GM12872 (cell line): ENCODE measurements around the gene CSK.

Experiments used
- TF ChIP-seq, protein P1 (sequence below): IDR thresholded peaks from 3 replicates; pipeline ENCODE4 v1.5.1; 2011; ENCODE audit warnings: low read depth, mild to moderate bottlenecking, low read length, moderate library complexity; ENCODE audit not compliant: insufficient read depth

CSK gene

DNA sequence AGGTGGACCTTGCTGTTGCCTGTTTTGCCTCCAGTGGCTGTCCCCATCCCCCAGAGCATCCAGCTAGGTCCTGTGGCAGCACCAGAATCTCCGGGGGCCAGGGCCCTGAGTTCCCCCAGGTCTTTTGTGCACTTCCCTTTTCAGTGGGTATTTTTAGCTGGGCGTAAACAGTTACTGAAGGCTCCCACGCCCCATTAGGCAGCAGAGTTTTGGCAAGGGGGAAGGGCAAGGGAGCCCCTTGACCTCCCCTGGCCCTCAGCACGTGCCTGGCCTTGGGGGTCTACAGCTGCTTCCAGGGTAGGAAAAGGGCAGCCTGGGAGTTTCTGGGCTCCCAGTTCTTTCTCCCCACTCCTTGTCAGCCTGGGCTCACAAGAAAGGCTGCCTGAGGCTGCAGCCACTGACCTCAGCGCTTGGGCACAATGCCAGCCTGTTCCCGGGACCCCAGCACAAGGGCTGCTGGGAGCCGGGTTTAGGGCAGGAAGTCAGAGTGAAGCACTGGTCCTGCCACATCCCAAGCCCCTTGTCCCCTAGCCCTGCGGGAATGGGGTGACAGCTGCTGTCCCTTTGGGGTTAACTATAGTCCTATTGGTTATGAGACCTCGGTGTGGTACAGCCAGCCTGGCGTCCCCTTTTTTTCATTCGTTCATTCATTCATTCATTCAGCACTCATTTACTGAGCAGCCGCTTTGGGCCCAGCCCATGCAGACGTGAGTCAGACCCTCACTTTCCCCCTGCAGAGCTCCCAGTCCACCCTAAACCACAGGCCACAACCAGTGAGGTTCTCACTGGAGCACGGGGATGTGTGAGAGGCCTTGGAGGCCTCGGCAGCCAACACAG is 8.4 kb downstream of the CSK start:
- TF ChIP-seq, protein P1, sequence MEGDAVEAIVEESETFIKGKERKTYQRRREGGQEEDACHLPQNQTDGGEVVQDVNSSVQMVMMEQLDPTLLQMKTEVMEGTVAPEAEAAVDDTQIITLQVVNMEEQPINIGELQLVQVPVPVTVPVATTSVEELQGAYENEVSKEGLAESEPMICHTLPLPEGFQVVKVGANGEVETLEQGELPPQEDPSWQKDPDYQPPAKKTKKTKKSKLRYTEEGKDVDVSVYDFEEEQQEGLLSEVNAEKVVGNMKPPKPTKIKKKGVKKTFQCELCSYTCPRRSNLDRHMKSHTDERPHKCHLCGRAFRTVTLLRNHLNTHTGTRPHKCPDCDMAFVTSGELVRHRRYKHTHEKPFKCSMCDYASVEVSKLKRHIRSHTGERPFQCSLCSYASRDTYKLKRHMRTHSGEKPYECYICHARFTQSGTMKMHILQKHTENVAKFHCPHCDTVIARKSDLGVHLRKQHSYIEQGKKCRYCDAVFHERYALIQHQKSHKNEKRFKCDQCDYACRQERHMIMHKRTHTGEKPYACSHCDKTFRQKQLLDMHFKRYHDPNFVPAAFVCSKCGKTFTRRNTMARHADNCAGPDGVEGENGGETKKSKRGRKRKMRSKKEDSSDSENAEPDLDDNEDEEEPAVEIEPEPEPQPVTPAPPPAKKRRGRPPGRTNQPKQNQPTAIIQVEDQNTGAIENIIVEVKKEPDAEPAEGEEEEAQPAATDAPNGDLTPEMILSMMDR = no peak

GRCh38 chr15:74791007-74791406 is 9.1 kb downstream of the CSK start:
- TF ChIP-seq, protein P1 = no peak

DNA sequence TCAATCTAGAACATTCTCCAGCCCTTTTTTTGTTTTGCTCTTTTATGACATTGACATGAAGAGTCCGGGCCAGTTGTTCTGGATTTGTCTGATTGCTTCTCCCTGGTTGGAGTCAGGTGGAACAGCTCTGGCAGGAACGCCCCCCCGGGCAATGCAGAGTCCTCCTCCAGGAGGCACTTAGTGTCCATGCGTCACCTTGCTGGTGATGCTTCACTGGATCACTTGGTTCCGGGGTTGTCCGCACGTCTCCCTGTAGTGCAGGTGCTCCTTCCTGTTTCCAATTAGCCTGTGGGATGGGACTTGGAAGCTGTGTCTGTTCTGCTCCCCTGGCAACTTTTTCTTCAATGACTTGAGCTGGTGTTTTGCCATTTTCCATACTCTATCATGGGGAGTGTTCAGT is 9.8 kb downstream of the CSK start:
- TF ChIP-seq, protein P1 = no peak

GRCh38 chr15:74792227-74793016 is 10.5 kb downstream of the CSK start:
- TF ChIP-seq, protein P1 = no peak

GRCh38 chr15:74793135-74794028 is 11.5 kb downstream of the CSK start:
- TF ChIP-seq, protein P1 = peak; percentile 80

- TF ChIP-seq, protein P1 = no peak
Observed at GRCh38 chr15:74794248-74794969, 12.5 kb downstream of the CSK start.
